Measurements from ENCODE around the gene PDIA5.

The PDIA5 gene

GRCh38 chr3:123080864-123081562, 14.2 kb downstream of the PDIA5 start:
- Histone ChIP-seq H3K27ac (ENCODE audit: insufficient read depth, low read depth, low read length, poor library complexity, severe bottlenecking) (no peak overlapping the region), H3K4me3 (ENCODE audit: insufficient read depth, low read depth, low read length) (no peak overlapping the region), H3K4me1 (ENCODE audit: control insufficient read depth, insufficient read depth, low read length) (peaks cover 36% of the 10 kb centered on the region), H3K36me3 (ENCODE audit: control insufficient read depth, insufficient read depth, low read length) (no peaks in the 10 kb centered on the region), H3K27me3 (ENCODE audit: control insufficient read depth, insufficient read depth, low read length, poor library complexity, severe bottlenecking) (no peaks in the 10 kb centered on the region), H3K9me3 (ENCODE audit: control insufficient read depth, low read length) (no peaks in the 10 kb centered on the region)
- WGBS, 2 experiments = 88 to 89% methylated on average over 7 of the region's 7 CpGs

GRCh38 chr3:123081718-123082369, 15.0 kb downstream of the PDIA5 start:
- Histone ChIP-seq H3K4me1 (ENCODE audit: control insufficient read depth, insufficient read depth, low read length) (peaks cover 38% of the 10 kb centered on the region), H3K27me3 (ENCODE audit: control insufficient read depth, insufficient read depth, low read length, poor library complexity, severe bottlenecking) (no peaks in the 10 kb centered on the region), H3K9me3 (ENCODE audit: control insufficient read depth, low read length) (no peaks in the 10 kb centered on the region), H3K27ac (ENCODE audit: insufficient read depth, low read depth, low read length, poor library complexity, severe bottlenecking) (no peak overlapping the region), H3K36me3 (ENCODE audit: control insufficient read depth, insufficient read depth, low read length) (no peaks in the 10 kb centered on the region), H3K4me3 (ENCODE audit: insufficient read depth, low read depth, low read length) (no peak overlapping the region)
- WGBS, 2 experiments = 86 to 87% methylated on average over 8 of the region's 8 CpGs

GRCh38 chr3:123082370-123083065, 15.7 kb downstream of the PDIA5 start:
- Histone ChIP-seq H3K9me3 (ENCODE audit: control insufficient read depth, low read length) (no peaks in the 10 kb centered on the region), H3K4me1 (ENCODE audit: control insufficient read depth, insufficient read depth, low read length) (peaks cover 39% of the 10 kb centered on the region), H3K27ac (ENCODE audit: insufficient read depth, low read depth, low read length, poor library complexity, severe bottlenecking) (no peak overlapping the region), H3K36me3 (ENCODE audit: control insufficient read depth, insufficient read depth, low read length) (no peaks in the 10 kb centered on the region), H3K27me3 (ENCODE audit: control insufficient read depth, insufficient read depth, low read length, poor library complexity, severe bottlenecking) (no peaks in the 10 kb centered on the region), H3K4me3 (ENCODE audit: insufficient read depth, low read depth, low read length) (no peak overlapping the region)
- 85 to 91% methylated on average over 10 of the region's 10 CpGs for WGBS, 2 experiments

GRCh38 chr3:123083383-123084124, 16.7 kb downstream of the PDIA5 start:
- Histone ChIP-seq H3K9me3 (ENCODE audit: control insufficient read depth, low read length) (no peaks in the 10 kb centered on the region), H3K27ac (ENCODE audit: insufficient read depth, low read depth, low read length, poor library complexity, severe bottlenecking) (no peak overlapping the region), H3K4me1 (ENCODE audit: control insufficient read depth, insufficient read depth, low read length) (peaks cover 50% of the 10 kb centered on the region), H3K4me3 (ENCODE audit: insufficient read depth, low read depth, low read length) (no peak overlapping the region), H3K36me3 (ENCODE audit: control insufficient read depth, insufficient read depth, low read length) (no peaks in the 10 kb centered on the region), H3K27me3 (ENCODE audit: control insufficient read depth, insufficient read depth, low read length, poor library complexity, severe bottlenecking) (no peaks in the 10 kb centered on the region)
- WGBS, 2 experiments = 68 to 73% methylated on average over 8 of the region's 8 CpGs

GRCh38 chr3:123084192-123084591, 17.4 kb downstream of the PDIA5 start:
- Histone ChIP-seq H3K4me3 (ENCODE audit: insufficient read depth, low read depth, low read length) (no peak overlapping the region), H3K27me3 (ENCODE audit: control insufficient read depth, insufficient read depth, low read length, poor library complexity, severe bottlenecking) (no peaks in the 10 kb centered on the region), H3K4me1 (ENCODE audit: control insufficient read depth, insufficient read depth, low read length) (peaks cover 55% of the 10 kb centered on the region), H3K27ac (ENCODE audit: insufficient read depth, low read depth, low read length, poor library complexity, severe bottlenecking) (no peak overlapping the region), H3K9me3 (ENCODE audit: control insufficient read depth, low read length) (no peaks in the 10 kb centered on the region), H3K36me3 (ENCODE audit: control insufficient read depth, insufficient read depth, low read length) (no peaks in the 10 kb centered on the region)
- 55 to 58% methylated on average over 6 of the region's 6 CpGs for WGBS, 2 experiments

- WGBS, 2 experiments = 72 to 74% methylated on average over 6 of the region's 6 CpGs
- Histone ChIP-seq H3K36me3 (ENCODE audit: control insufficient read depth, insufficient read depth, low read length) (no peaks in the 10 kb centered on the region), H3K27me3 (ENCODE audit: control insufficient read depth, insufficient read depth, low read length, poor library complexity, severe bottlenecking) (no peaks in the 10 kb centered on the region), H3K27ac (ENCODE audit: insufficient read depth, low read depth, low read length, poor library complexity, severe bottlenecking) (no peak overlapping the region), H3K4me1 (ENCODE audit: control insufficient read depth, insufficient read depth, low read length) (peaks cover 61% of the 10 kb centered on the region), H3K4me3 (ENCODE audit: insufficient read depth, low read depth, low read length) (no peak overlapping the region), H3K9me3 (ENCODE audit: control insufficient read depth, low read length) (no peaks in the 10 kb centered on the region)
Measured at GRCh38 chr3:123084738-123085237, 18.0 kb downstream of the PDIA5 start.

GRCh38 chr3:123085293-123085931, 18.6 kb downstream of the PDIA5 start:
- WGBS, 2 experiments = 85 to 86% methylated on average over 9 to 10 of the region's 10 CpGs
- Histone ChIP-seq H3K9me3 (ENCODE audit: control insufficient read depth, low read length) (no peaks in the 10 kb centered on the region), H3K27ac (ENCODE audit: insufficient read depth, low read depth, low read length, poor library complexity, severe bottlenecking) (no peak overlapping the region), H3K4me3 (ENCODE audit: insufficient read depth, low read depth, low read length) (no peak overlapping the region), H3K4me1 (ENCODE audit: control insufficient read depth, insufficient read depth, low read length) (peaks cover 67% of the 10 kb centered on the region), H3K36me3 (ENCODE audit: control insufficient read depth, insufficient read depth, low read length) (no peaks in the 10 kb centered on the region), H3K27me3 (ENCODE audit: control insufficient read depth, insufficient read depth, low read length, poor library complexity, severe bottlenecking) (no peaks in the 10 kb centered on the region)

- Histone ChIP-seq H3K9me3 (ENCODE audit: control insufficient read depth, low read length) (no peaks in the 10 kb centered on the region), H3K4me3 (ENCODE audit: insufficient read depth, low read depth, low read length) (no peak overlapping the region), H3K4me1 (ENCODE audit: control insufficient read depth, insufficient read depth, low read length) (peaks cover 74% of the 10 kb centered on the region), H3K27ac (ENCODE audit: insufficient read depth, low read depth, low read length, poor library complexity, severe bottlenecking) (no peak overlapping the region), H3K27me3 (ENCODE audit: control insufficient read depth, insufficient read depth, low read length, poor library complexity, severe bottlenecking) (no peaks in the 10 kb centered on the region), H3K36me3 (ENCODE audit: control insufficient read depth, insufficient read depth, low read length) (no peaks in the 10 kb centered on the region)
- WGBS, 2 experiments = 87 to 90% methylated on average over 4 to 5 of the region's 5 CpGs
Measured at GRCh38 chr3:123085932-123086627, 19.3 kb downstream of the PDIA5 start.

- 81 to 88% methylated on average over 2 of the region's 2 CpGs for WGBS, 2 experiments
- H3K27me3 ChIP-seq (ENCODE audit: control insufficient read depth, insufficient read depth, low read length, poor library complexity, severe bottlenecking) = no peaks in the 10 kb centered on the region
- no peaks in the 10 kb centered on the region for H3K36me3 ChIP-seq (ENCODE audit: control insufficient read depth, insufficient read depth, low read length)
- no peak overlapping the region for H3K4me3 ChIP-seq (ENCODE audit: insufficient read depth, low read depth, low read length)
- H3K4me1 ChIP-seq (ENCODE audit: control insufficient read depth, insufficient read depth, low read length) = peaks cover 70% of the 10 kb centered on the region
- no peaks in the 10 kb centered on the region for H3K9me3 ChIP-seq (ENCODE audit: control insufficient read depth, low read length)
- H3K27ac ChIP-seq (ENCODE audit: insufficient read depth, low read depth, low read length, poor library complexity, severe bottlenecking) = no peak overlapping the region
Measured at GRCh38 chr3:123088387-123088786, 21.6 kb downstream of the PDIA5 start.
